ENCODE results near the gene OR8K5. TPM values are rescaled to one million over a fixed set of nuclear protein-coding genes. Genes with fewer than 3 reads are reported as not detected.

The OR8K5 gene
- total and polyA plus RNA-seq, 2 of the 13 experiments (the other 11 are each of a cell fraction or from before 2014, with no cell fraction given), result not detected

GRCh38 chr11:56207790-56208189 is 47.7 kb upstream of the OR8K5 start:
- H3K4me3 ChIP-seq (replicated peaks in 1 of 3; ENCODE audit: insufficient read depth in 1 of 3, low read depth in 2 of 3, low read length in 3 of 3), result no peak overlapping the region
- intact Hi-C loops (cut with micrococcal nuclease; ENCODE audit: unreplicated experiment), result loop anchor here (10.0 kb wide), 1 partner anchor 53 kb away; no protein-coding TSS in a partner anchor
- ChIA-PET CTCF (ENCODE audit: low intra/inter-chr PET ratio, low total read pairs) (no interaction called here), POLR2A (no interaction called here)
- no peak overlapping the region for H3K27ac ChIP-seq (ENCODE audit: extremely low read length, insufficient read depth, low read length)
- H3K4me2 ChIP-seq (ENCODE audit: low read depth, low read length), result no peak overlapping the region
- H3K36me3 ChIP-seq (replicated peaks in 1 of 2; ENCODE audit: control insufficient read depth in 1 of 2, insufficient read depth in 2 of 2, low read length in 2 of 2), result no peaks in the 10 kb centered on the region
- no peak overlapping the region for H2AFZ ChIP-seq (ENCODE audit: low read length)
- no peak for DNase-seq (ENCODE audit: low spot score)
- H3K9me3 ChIP-seq (ENCODE audit: low read length), result peaks cover 36% of the 10 kb centered on the region; the same call in 1 of the 2 replicates
- no peaks in the 10 kb centered on the region for H3K4me1 ChIP-seq (ENCODE audit: insufficient read depth, low read length)
- FAIRE-seq, result no peak
- in situ Hi-C loops (cut with HindIII; ENCODE audit: extremely low pct_ligation_motif_present, low pct_unique_long_range_greater_than_20kb), result no loop called here
- TF ChIP-seq DPF2 (CRISPR knock-in tag; IDR thresholded peaks at IDR 0.05; ENCODE audit: borderline replicate concordance, low read depth), result no peak
- TF ChIP-seq PTBP1 (IDR thresholded peaks at IDR 0.05; ENCODE audit: low read depth, low read length, poor library complexity, severe bottlenecking), result no peak
- TF ChIP-seq SMAD1 (CRISPR knock-in tag; IDR thresholded peaks at IDR 0.05; ENCODE audit: borderline replicate concordance, low read depth), result no peak
- TF ChIP-seq MAFF (IDR thresholded peaks at IDR 0.05; ENCODE audit: low read depth, low read length), result peak; percentile 97
- TF ChIP-seq ZNF510 (CRISPR knock-in tag; IDR thresholded peaks at IDR 0.05; ENCODE audit: low read depth), result no peak
- peak; percentile 93 to 99 for TF ChIP-seq MAFK (conservative IDR thresholded peaks at IDR 0.05 in 1 of 2, IDR thresholded peaks at IDR 0.05 in 1 of 2; ENCODE audit: low read length in 2 of 2)
- TF ChIP-seq MEIS2 (CRISPR knock-in tag; IDR thresholded peaks at IDR 0.05), result no peak
- TF ChIP-seq BATF2 (CRISPR knock-in tag; IDR thresholded peaks at IDR 0.05), result no peak
- no peak for TF ChIP-seq ZUFSP (CRISPR knock-in tag; IDR thresholded peaks at IDR 0.05; ENCODE audit: borderline replicate concordance)
- TF ChIP-seq BORCS8-MEF2B (CRISPR knock-in tag; IDR thresholded peaks at IDR 0.05), result no peak
- no peak for TF ChIP-seq CBX1 (IDR thresholded peaks at IDR 0.05; ENCODE audit: low read depth)
- no peak for TF ChIP-seq ZNF761 (CRISPR knock-in tag; conservative IDR thresholded peaks at IDR 0.05)
- TF ChIP-seq ZNF44 (CRISPR knock-in tag; IDR thresholded peaks at IDR 0.05), result no peak
- 4% methylated on average over 1 of the region's 1 CpG for WGBS (ENCODE audit: low lambda C conversion rate)
- no peaks in the 10 kb centered on the region for H4K20me1 ChIP-seq (ENCODE audit: insufficient read depth, low read length)
- H3K27me3 ChIP-seq (ENCODE audit: control insufficient read depth in 1 of 2, insufficient read depth in 2 of 2, low read length in 2 of 2), result no peaks in the 10 kb centered on the region
- no peaks in the 10 kb centered on the region for H3K79me2 ChIP-seq (ENCODE audit: insufficient read depth, low read length)
- no TSS peak for BruUV-seq (replicated peaks)
- no peak for ATAC-seq
- H3K9ac ChIP-seq (ENCODE audit: insufficient read depth, low read depth, low read length), result no peak overlapping the region
